GM18508 (cell line): ENCODE results near the gene ERCC5.
A peak's percentile ranks its signal among the peaks of the same experiment; 100 is the strongest.

Experiments used
- ATAC-seq: cut with Tn5 transposase; IDR thresholded peaks from one replicate; pipeline ENCODE4 v1.9.1; 2021; ENCODE audit warnings: moderate number of reproducible peaks; ENCODE audit not compliant: insufficient read depth, unreplicated experiment

The ERCC5 gene

DNA sequence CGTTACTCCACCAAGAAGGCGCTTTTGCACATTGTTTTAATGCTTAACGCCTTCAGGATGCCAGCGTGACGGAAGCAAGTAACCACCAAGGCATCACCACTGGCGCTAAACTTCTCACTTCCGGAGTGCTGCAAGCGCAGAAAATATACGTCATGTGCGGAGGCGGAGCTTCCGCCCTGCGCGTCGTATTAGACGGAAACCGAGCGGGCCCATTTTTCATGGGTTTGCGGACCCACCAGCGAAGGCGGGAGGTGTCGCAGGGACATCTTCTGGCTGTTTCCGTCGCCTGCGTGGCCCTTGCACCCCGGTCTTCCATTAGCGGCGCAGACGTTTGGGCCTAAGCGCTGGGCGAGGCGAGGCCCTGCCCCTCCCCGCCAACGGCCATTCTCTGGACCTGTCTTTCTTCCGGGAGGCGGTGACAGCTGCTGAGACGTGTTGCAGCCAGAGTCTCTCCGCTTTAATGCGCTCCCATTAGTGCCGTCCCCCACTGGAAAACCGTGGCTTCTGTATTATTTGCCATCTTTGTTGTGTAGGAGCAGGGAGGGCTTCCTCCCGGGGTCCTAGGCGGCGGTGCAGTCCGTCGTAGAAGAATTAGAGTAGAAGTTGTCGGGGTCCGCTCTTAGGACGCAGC is at the start of gene ERCC5:
Gene ERCC5 (plus strand): TSS at position 403 of the 631 bp plus-strand sequence. CDS start 235 bp downstream, outside the sequence.
- ATAC-seq: peak; percentile 71

- peak; percentile 85 for ATAC-seq
These were observed 47.0 kb upstream of the ERCC5 start, which contains the start of the genes BIVM and POGLUT2 for GRCh38 chr13:102798581-102799425. TSS of gene BIVM (plus strand) at chr13:102799119. CDS start at chr13:102807268, 8,149 bp downstream. TSS of gene POGLUT2 (minus strand) at chr13:102798976. CDS start at chr13:102798670, 306 bp downstream.

DNA sequence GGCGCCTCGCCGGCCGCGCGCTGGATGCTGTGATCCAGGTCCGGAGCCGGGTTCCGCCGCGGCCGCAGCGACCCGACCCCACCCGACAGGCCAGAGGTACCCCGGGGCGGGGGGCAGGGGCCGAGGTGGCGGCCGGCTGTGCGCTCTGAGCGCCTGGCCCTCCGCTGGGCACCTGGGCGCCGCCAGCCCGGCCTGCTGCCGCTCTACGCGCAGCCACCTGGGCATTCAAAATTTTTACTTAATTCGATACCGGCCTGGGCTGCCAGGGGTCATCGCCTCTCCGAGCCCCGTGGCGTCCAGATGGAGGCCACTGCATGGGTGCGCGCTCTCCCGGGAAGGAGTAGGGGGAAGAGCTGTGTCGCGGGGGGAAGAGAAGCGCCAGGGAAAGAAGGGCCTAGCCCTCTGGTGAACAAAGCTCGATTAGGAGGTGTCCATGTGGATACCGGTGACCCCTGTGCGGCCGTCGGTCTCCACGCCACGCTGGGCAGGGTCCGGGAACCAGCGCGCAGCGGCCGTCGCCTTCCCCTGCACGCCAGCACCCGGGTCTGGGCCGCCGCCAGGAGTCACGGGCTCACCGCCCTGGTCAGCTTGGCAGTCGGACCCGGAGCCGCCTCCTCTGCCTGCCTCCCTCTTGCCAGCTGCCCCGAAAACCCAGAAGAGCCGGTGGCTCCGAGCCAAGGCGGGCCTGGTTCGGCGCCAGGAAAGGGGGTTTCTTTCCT is 46.2 kb upstream of the ERCC5 start:
- peak; percentile 0 for ATAC-seq

- peak; percentile 54 for ATAC-seq
These were observed 45.4 kb upstream of the ERCC5 start for GRCh38 chr13:102800145-102801041.

DNA sequence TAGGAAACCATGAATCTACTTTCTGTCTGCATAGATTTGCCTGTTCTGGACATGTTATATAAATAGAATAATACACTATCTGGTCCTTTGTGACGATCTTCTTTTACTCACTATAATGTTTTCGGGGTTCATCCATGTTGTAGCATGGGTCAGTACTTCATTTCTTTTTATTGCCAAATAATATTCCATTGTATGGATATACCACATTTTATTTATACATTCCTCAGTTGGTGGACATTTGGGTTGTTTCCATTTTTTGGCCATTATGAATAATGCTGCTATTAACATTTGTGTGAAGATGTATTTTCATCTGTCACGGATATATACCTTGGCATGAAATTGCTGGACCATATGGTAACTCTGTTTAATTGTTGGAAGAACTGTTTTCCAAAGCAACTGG is 40.2 kb upstream of the ERCC5 start:
- ATAC-seq: no peak

DNA sequence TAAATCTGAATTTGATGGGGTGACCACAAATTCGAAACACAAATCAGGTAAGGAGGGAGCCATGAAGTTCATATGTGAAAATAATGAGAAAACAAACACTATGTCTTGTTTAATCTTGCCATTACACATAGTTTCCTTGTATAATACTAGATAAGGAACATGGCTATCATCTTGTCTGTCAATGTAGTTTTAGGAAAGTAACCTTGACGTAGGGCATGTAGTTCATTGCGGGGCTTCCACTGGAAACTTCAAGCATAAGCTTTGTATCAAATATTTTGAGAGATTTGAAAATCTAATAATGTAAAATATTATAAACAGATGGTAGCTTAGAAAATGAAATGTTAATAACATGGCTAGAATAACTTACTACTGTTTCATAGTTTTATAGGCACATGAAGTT is 38.1 kb upstream of the ERCC5 start:
- no peak for ATAC-seq

- ATAC-seq: no peak
These were observed 33.1 kb upstream of the ERCC5 start for GRCh38 chr13:102812611-102813287.

GRCh38 chr13:102814025-102814607 is 31.7 kb upstream of the ERCC5 start:
- ATAC-seq: no peak

DNA sequence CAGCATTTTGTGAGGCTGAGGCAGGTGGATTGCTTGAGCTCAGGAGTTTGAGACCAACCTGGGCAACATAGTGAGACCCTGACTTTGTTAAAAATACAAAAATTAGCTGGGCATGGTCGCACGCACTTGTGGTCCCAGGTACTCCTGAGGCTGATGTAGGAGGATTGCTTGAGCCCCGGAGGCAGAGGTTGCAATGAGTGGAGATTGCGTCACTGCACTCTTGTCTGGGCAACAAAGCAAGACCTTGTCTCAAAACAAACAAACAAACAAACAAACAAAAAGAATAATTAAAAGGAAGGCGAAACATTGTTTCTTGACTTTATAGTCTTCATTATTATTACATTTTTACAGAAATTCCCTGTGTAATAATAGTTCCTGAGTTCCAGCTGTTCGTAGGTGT is 31.0 kb upstream of the ERCC5 start:
- no peak for ATAC-seq

DNA sequence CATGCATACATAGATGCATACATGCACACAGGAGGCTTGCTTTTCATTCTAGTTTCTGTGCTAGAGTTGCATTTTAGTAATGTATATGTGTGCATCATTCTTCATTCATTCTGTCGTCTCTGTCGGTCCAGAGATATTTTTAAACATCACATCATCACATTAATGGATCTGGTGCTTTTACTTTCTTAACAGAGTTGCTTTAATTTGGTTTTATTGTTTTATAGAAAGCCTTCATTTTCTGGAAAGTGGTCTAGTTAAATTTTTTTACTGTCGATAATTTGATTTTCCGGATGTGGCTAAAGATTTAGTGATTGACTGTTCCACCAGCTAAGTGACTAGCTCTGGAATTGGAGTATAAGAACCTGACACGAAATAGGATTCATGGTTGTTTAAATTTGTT is 30.0 kb upstream of the ERCC5 start:
- no peak for ATAC-seq

DNA sequence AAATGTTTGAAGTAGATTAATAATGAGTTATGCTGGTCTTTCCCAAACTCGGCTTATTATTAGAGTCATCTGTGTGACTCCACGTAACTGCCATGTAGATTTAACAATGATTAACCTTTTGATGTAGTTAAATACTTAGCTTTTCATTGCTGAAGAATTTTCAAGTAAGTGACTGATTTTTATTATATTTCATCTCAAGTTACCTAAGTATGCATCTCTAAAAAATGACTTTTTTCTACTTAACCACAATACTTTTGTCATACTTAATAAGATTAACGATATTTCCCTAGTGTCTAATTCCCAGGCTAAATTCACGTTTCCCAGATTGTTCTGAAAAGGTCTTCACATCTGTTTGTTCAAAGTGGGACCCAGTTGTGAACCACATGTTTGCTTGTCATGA is 29.1 kb upstream of the ERCC5 start:
- ATAC-seq: no peak

DNA sequence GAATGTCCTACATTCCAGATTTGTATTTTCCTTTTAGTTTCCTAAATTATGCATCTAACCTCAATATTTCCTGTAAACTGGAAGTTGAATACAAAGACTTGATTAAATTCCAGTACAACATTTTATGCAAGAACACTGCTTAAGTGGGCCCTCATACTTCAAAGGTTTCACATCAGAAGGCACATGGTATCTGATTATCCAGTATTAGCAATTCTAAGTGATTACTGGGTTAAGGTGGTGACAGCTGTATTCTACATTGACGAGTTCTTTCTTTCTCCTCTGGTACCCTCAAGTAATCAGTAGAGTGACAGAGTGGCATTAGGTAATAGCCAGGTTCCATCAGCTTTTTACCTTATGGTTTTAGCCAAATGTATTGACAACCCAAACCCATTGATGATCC is 28.6 kb upstream of the ERCC5 start:
- ATAC-seq: no peak

DNA sequence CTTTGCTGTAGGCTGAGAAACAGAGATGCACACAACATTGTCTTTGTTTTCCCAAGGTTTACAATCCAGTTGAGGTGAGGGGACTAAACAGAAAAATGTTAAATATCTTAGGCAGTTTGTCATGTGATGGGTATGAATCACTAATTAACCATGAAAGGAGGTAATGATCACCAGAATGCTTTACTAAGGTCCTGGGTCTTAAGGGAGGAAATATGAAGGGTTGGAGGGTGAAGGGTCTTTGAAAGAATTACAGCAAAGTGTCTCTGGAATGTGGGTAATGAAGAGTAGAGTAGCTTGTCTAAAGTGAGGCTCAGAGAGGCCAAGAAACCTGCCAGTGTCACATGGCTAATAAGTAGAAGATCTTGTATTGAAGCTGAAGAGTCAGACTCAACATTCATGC is 27.9 kb upstream of the ERCC5 start:
- no peak for ATAC-seq

- ATAC-seq: no peak
These were observed 20.4 kb upstream of the ERCC5 start for GRCh38 chr13:102825400-102825799.

- ATAC-seq: no peak
These were observed 19.7 kb upstream of the ERCC5 start for GRCh38 chr13:102825921-102826706.

DNA sequence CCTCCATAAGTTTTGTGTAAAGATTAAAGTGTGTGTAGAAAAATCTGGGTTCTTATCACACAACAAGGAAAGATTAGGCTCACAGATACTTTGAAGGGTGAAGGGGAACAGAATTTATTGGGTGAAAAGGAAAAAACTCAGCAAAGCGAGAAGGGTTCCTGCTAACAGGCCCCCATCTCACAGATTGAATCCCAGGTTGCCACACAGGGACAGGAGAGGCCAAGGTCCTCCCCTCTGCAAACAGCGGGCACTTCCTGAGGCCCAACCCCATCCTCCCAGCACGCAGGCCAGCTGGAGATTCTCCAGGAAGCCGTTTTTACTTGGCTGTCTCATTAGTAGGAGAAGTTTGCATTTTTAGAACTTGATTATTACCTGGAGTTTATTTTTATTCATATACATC is 15.2 kb upstream of the ERCC5 start:
- ATAC-seq: no peak

GRCh38 chr13:102836471-102836870 is 9.4 kb upstream of the ERCC5 start:
- no peak for ATAC-seq

DNA sequence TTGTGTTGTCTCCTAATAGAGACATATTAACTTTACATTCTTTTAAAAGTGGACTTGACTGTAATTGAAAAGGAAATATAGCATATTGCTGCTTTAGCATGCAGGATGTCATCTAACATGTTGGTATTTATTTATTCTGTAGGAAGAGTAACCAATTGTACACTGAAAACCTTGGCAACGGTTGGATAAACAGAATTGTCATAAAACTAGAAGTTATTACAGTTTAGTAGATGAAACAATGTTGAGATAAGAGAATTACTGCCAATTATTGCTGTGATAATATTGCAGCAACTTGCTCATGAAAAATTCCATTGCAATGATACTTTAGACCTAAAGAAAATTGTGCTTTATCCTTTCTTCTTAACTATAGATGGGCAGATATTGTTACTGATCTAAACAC is 7.6 kb upstream of the ERCC5 start:
- ATAC-seq: no peak
